WTC11 (cell line): ENCODE results near the gene OBSL1. TPM values are rescaled to one million over a fixed set of nuclear protein-coding genes. Genes with fewer than 3 reads are reported as not detected.

Experiments used
- ATAC-seq: fragments of 200-7000 bp; cut with Tn5 transposase; 2 replicates; pipeline ENCODE4 v1.10.0; 2021; ENCODE audit warnings: mild to moderate bottlenecking, moderate library complexity
- CTCF ChIA-PET: fragments of 300-600 bp; sonication (Branson Sonifier 250); formaldehyde crosslinking; loops from one replicate; lab custom pipeline; 2021; ENCODE audit warnings: antibody characterized with exemption; lab: Charles Lee
- POLR2A ChIA-PET: fragments of 350-600 bp; sonication (Branson Sonifier 250); formaldehyde crosslinking; loops from one replicate; lab custom pipeline; 2021; ENCODE audit warnings: antibody characterized with exemption; lab: Charles Lee
- DNase-seq: peaks from one replicate; pipeline ENCODE4 v3.0.0; 2021; ENCODE audit warnings: low spot score
- H3K27ac Mint-ChIP-seq: 2 replicates; pipeline ENCODE4 v1.8.0; 2021; ENCODE audit warnings: mixed read lengths
- H3K27me3 Mint-ChIP-seq: 2 replicates; pipeline ENCODE4 v1.8.0; 2021; ENCODE audit warnings: low read depth, mild to moderate bottlenecking, moderate library complexity, mixed read lengths
- H3K36me3 Mint-ChIP-seq: 2 replicates; pipeline ENCODE4 v1.8.0; 2021; ENCODE audit warnings: mixed read lengths
- H3K4me1 Mint-ChIP-seq: 2 replicates; pipeline ENCODE4 v1.8.0; 2022; ENCODE audit warnings: mixed read lengths
- H3K4me3 Mint-ChIP-seq: 2 replicates; pipeline ENCODE4 v1.8.0; 2021; ENCODE audit warnings: mild to moderate bottlenecking, moderate library complexity, mixed read lengths
- H3K9me3 Mint-ChIP-seq: 2 replicates; pipeline ENCODE4 v1.8.0; 2021; ENCODE audit warnings: mixed read lengths
- CBFB ChIP-seq: sonication (generic); formaldehyde crosslinking; IDR thresholded peaks from 2 replicates; pipeline ENCODE4 v1.8.1; 2022; ENCODE audit warnings: mild to moderate bottlenecking, low read depth, missing genetic modification reagents
- CREB1 ChIP-seq: sonication (generic); formaldehyde crosslinking; IDR thresholded peaks from 2 replicates; pipeline ENCODE4 v1.8.0; 2023; ENCODE audit warnings: mild to moderate bottlenecking, missing genetic modification reagents
- E2F5 ChIP-seq: sonication (generic); formaldehyde crosslinking; IDR thresholded peaks from 2 replicates; pipeline ENCODE4 v1.8.1; 2022; ENCODE audit warnings: mild to moderate bottlenecking, moderate library complexity, missing genetic modification reagents
- ELF4 ChIP-seq: sonication (generic); formaldehyde crosslinking; IDR thresholded peaks from 2 replicates; pipeline ENCODE4 v1.8.1; 2022; ENCODE audit warnings: low read depth, mild to moderate bottlenecking, moderate library complexity, missing genetic modification reagents
- EMX1 ChIP-seq: fragments of 250-450 bp; sonication (Bioruptor Pico); IDR thresholded peaks from 2 replicates; pipeline ENCODE4 v1.8.0; 2021; ENCODE audit warnings: mild to moderate bottlenecking
- ETV6 ChIP-seq: sonication (generic); formaldehyde crosslinking; IDR thresholded peaks from 2 replicates; pipeline ENCODE4 v1.8.1; 2022; ENCODE audit warnings: mild to moderate bottlenecking, missing genetic modification reagents
- FOXP4 ChIP-seq: sonication (generic); formaldehyde crosslinking; IDR thresholded peaks from 2 replicates; pipeline ENCODE4 v1.8.0; 2022; ENCODE audit warnings: mild to moderate bottlenecking, missing genetic modification reagents
- GRHL2 ChIP-seq: fragments of 250-450 bp; sonication (Bioruptor Pico); IDR thresholded peaks from 2 replicates; pipeline ENCODE4 v1.8.0; 2022; ENCODE audit warnings: mild to moderate bottlenecking, moderate library complexity; ENCODE audit not compliant: insufficient replicate concordance, severe bottlenecking
- HMGA2 ChIP-seq: fragments of 250-450 bp; sonication (Bioruptor Pico); IDR thresholded peaks from 2 replicates; pipeline ENCODE4 v1.4.0; 2021; ENCODE audit warnings: mild to moderate bottlenecking, moderate library complexity
- IRF1 ChIP-seq: sonication (generic); formaldehyde crosslinking; IDR thresholded peaks from 2 replicates; pipeline ENCODE4 v1.8.0; 2023; ENCODE audit warnings: missing genetic modification reagents
- NFATC4 ChIP-seq: fragments of 250-450 bp; sonication (Bioruptor Pico); IDR thresholded peaks from 2 replicates; pipeline ENCODE4 v1.9.0; 2021; ENCODE audit warnings: mild to moderate bottlenecking
- SMAD4 ChIP-seq: sonication (generic); formaldehyde crosslinking; IDR thresholded peaks from 2 replicates; pipeline ENCODE4 v1.8.0; 2022; ENCODE audit warnings: mild to moderate bottlenecking, missing genetic modification reagents
- USF1 ChIP-seq: sonication (generic); formaldehyde crosslinking; IDR thresholded peaks from 2 replicates; pipeline ENCODE4 v1.8.0; 2022; ENCODE audit warnings: mild to moderate bottlenecking, missing genetic modification reagents
- USF2 ChIP-seq: sonication (generic); formaldehyde crosslinking; IDR thresholded peaks from 2 replicates; pipeline ENCODE4 v1.8.1; 2023; ENCODE audit warnings: mild to moderate bottlenecking, missing genetic modification reagents, moderate library complexity
- ZNF138 ChIP-seq: sonication (generic); formaldehyde crosslinking; conservative IDR thresholded peaks from 2 replicates; pipeline ENCODE4 v1.8.1; 2022; ENCODE audit warnings: mild to moderate bottlenecking, moderate library complexity, missing genetic modification reagents
- ZNF232 ChIP-seq: sonication (generic); formaldehyde crosslinking; IDR thresholded peaks from 2 replicates; pipeline ENCODE4 v1.8.0; 2022; ENCODE audit warnings: mild to moderate bottlenecking, missing genetic modification reagents
- ZNF263 ChIP-seq: sonication (generic); formaldehyde crosslinking; IDR thresholded peaks from 2 replicates; pipeline ENCODE4 v1.8.1; 2022; ENCODE audit warnings: low read depth, mild to moderate bottlenecking, moderate library complexity, missing genetic modification reagents
- ZNF396 ChIP-seq: fragments of 250-450 bp; sonication (Bioruptor Pico); IDR thresholded peaks from 2 replicates; pipeline ENCODE4 v1.8.0; 2021; ENCODE audit warnings: mild to moderate bottlenecking, moderate library complexity, borderline replicate concordance
- ZNF425 ChIP-seq: fragments of 250-450 bp; sonication (Bioruptor Pico); conservative IDR thresholded peaks from 2 replicates; pipeline ENCODE4 v1.9.0; 2021; ENCODE audit warnings: mild to moderate bottlenecking
- ZNF512 ChIP-seq: sonication (generic); formaldehyde crosslinking; IDR thresholded peaks from 2 replicates; pipeline ENCODE4 v1.8.1; 2022; ENCODE audit warnings: missing genetic modification reagents, borderline replicate concordance
- ZNF671 ChIP-seq: fragments of 250-450 bp; sonication (Bioruptor Pico); IDR thresholded peaks from 2 replicates; pipeline ENCODE4 v1.8.0; 2021; ENCODE audit warnings: mild to moderate bottlenecking
- ZSCAN18 ChIP-seq: fragments of 250-450 bp; sonication (Bioruptor Pico); IDR thresholded peaks from 2 replicates; pipeline ENCODE4 v2.1.2; 2022; ENCODE audit warnings: mild to moderate bottlenecking, moderate library complexity
- total RNA-seq: library from RNA; stranded (reverse); gene quantifications from 3 replicates; pipeline ENCODE4 v1.2.3, GENCODE V29; 2021

OBSL1 gene
- total RNA-seq, 1 experiment from 2014 or later, result 159 TPM

- Mint-ChIP-seq H3K4me1 (peaks cover 31% of the 10 kb centered on the region), H3K4me3 (no peak overlapping the region), H3K9me3 (no peaks in the 10 kb centered on the region), H3K27ac (no peak overlapping the region), H3K36me3 (no peaks in the 10 kb centered on the region), H3K27me3 (peaks cover 26% of the 10 kb centered on the region)
- POLR2A ChIA-PET, result no interaction called here
- ATAC-seq (no peak), DNase-seq (no peak)
- CTCF ChIA-PET, result interaction anchor here (4.9 kb wide), 1 partner anchor 20 kb away, joined by 44 read pairs; no protein-coding TSS in a partner anchor
- TF ChIP-seq FOXP4 (CRISPR knock-in tag), result no peak
- no peak for TF ChIP-seq CBFB
- TF ChIP-seq ZNF512 (CRISPR knock-in tag), result no peak
- no peak for TF ChIP-seq HMGA2 (CRISPR knock-in tag)
- TF ChIP-seq ELF4, result no peak
- TF ChIP-seq GRHL2 (CRISPR knock-in tag), result no peak
- TF ChIP-seq ZNF263, result no peak
- TF ChIP-seq IRF1 (CRISPR knock-in tag), result no peak
- no peak for TF ChIP-seq ZNF425 (CRISPR knock-in tag)
- no peak for TF ChIP-seq ETV6 (CRISPR knock-in tag)
- TF ChIP-seq USF1 (CRISPR knock-in tag), result no peak
- no peak for TF ChIP-seq ZNF396 (CRISPR knock-in tag)
- TF ChIP-seq USF2 (CRISPR knock-in tag), result no peak
These were observed 10.0 kb upstream of the OBSL1 start for GRCh38 chr2:219581346-219581745.

- Mint-ChIP-seq H3K4me3 (no peak overlapping the region), H3K4me1 (peaks cover 44% of the 10 kb centered on the region), H3K27me3 (peaks cover 23% of the 10 kb centered on the region; the same call in 1 of the 2 replicates), H3K9me3 (no peaks in the 10 kb centered on the region), H3K36me3 (no peaks in the 10 kb centered on the region), H3K27ac (no peak overlapping the region)
- no peak for ATAC-seq
- CTCF ChIA-PET, result interaction anchor here (0.7 to 4.9 kb wide), 2 partner anchors 18 to 60 kb away, joined by 3 to 44 read pairs; no protein-coding TSS in a partner anchor
- DNase-seq, result no peak
- POLR2A ChIA-PET, result no interaction called here
- TF ChIP-seq NFATC4 (CRISPR knock-in tag) (no peak), ZNF671 (no peak), CREB1 (CRISPR knock-in tag) (no peak), ZSCAN18 (CRISPR knock-in tag) (no peak), USF1 (CRISPR knock-in tag) (no peak), ZNF232 (no peak), SMAD4 (CRISPR knock-in tag) (no peak), ZNF138 (CRISPR knock-in tag) (no peak), E2F5 (CRISPR knock-in tag) (no peak), EMX1 (CRISPR knock-in tag) (no peak)
These were observed 7.7 kb upstream of the OBSL1 start for GRCh38 chr2:219578811-219579613.
